GM21786 (cell line): Measurements from ENCODE around the gene GRIN2A.

ENCODE experiments used
- ATAC-seq: cut with Tn5 transposase; IDR thresholded peaks from one replicate; pipeline ENCODE4 v1.9.1; 2021; ENCODE audit not compliant: unreplicated experiment

The GRIN2A gene

GRCh38 chr16:10188236-10188635 lies 6.0 kb upstream of the GRIN2A start:
- no peak for ATAC-seq

GRCh38 chr16:10181196-10182162 lies 749 bp downstream of the GRIN2A start:
- ATAC-seq = no peak

- no peak for ATAC-seq
These were observed 1.5 kb downstream of the GRIN2A start for GRCh38 chr16:10180771-10181163.

GRCh38 chr16:10180042-10180770 lies 2.0 kb downstream of the GRIN2A start:
- ATAC-seq = no peak

GRCh38 chr16:10178526-10178925 lies 3.7 kb downstream of the GRIN2A start:
- ATAC-seq = no peak

- ATAC-seq = no peak
These were observed 4.1 kb downstream of the GRIN2A start for GRCh38 chr16:10178080-10178479.

GRCh38 chr16:10172848-10173655 lies 9.2 kb downstream of the GRIN2A start:
- no peak for ATAC-seq

GRCh38 chr16:10171221-10171620 lies 11.0 kb downstream of the GRIN2A start:
- ATAC-seq = no peak

GRCh38 chr16:10169904-10170410 lies 12.3 kb downstream of the GRIN2A start:
- ATAC-seq = no peak

- no peak for ATAC-seq
These were observed 13.2 kb downstream of the GRIN2A start for GRCh38 chr16:10169031-10169430.

GRCh38 chr16:10168258-10168657 lies 14.0 kb downstream of the GRIN2A start:
- ATAC-seq = no peak

- ATAC-seq = no peak
These were observed 16.6 kb downstream of the GRIN2A start for GRCh38 chr16:10165643-10166042.

- ATAC-seq = no peak
These were observed 19.2 kb downstream of the GRIN2A start for GRCh38 chr16:10162981-10163380.

GRCh38 chr16:10156099-10156498 lies 26.1 kb downstream of the GRIN2A start:
- ATAC-seq = no peak

- ATAC-seq = no peak
These were observed 27.8 kb downstream of the GRIN2A start for GRCh38 chr16:10154389-10154788.

GRCh38 chr16:10153985-10154384 lies 28.2 kb downstream of the GRIN2A start:
- ATAC-seq = no peak

- ATAC-seq = no peak
These were observed 30.5 kb downstream of the GRIN2A start for GRCh38 chr16:10151718-10152117.

GRCh38 chr16:10150906-10151305 lies 31.3 kb downstream of the GRIN2A start:
- no peak for ATAC-seq

GRCh38 chr16:10145542-10146035 lies 36.6 kb downstream of the GRIN2A start:
- no peak for ATAC-seq

- ATAC-seq = no peak
These were observed 40.6 kb downstream of the GRIN2A start for GRCh38 chr16:10141671-10142070.

- no peak for ATAC-seq
These were observed 43.3 kb downstream of the GRIN2A start for GRCh38 chr16:10138881-10139280.
